SK-N-MC (cell line): ENCODE results near the gene DCAF17.

Experiments used
- DNase-seq: peaks from one replicate; pipeline ENCODE4 v3.0.0-alpha.2; 2011; ENCODE audit warnings: low read depth, low spot score
- H3K27ac ChIP-seq: fragments of 200-600 bp; sonication (generic); 2 replicates; pipeline ENCODE4 v1.5.1; 2016; ENCODE audit warnings: mixed run types
- H3K36me3 ChIP-seq: fragments of 200-600 bp; sonication (generic); 2 replicates; pipeline ENCODE4 v1.6.1; 2017; ENCODE audit warnings: antibody characterized with exemption, low read length, mixed read lengths; ENCODE audit not compliant: insufficient read depth
- H3K4me3 ChIP-seq: fragments of 200-600 bp; sonication (generic); 2 replicates; pipeline ENCODE4 v1.5.1; 2016
- H3K9ac ChIP-seq: fragments of 200-600 bp; sonication (generic); 2 replicates; pipeline ENCODE4 v1.8.0; 2017; ENCODE audit warnings: mixed run types, mixed read lengths; ENCODE audit not compliant: insufficient read length
- H3K9me3 ChIP-seq: fragments of 200-600 bp; sonication (generic); 2 replicates; pipeline ENCODE4 v1.6.1; 2017; ENCODE audit warnings: low read depth, mild to moderate bottlenecking, antibody characterized with exemption, low read length, moderate library complexity, mixed read lengths
- EZH2 ChIP-seq: fragments of 200-600 bp; sonication (generic); IDR thresholded peaks from one replicate; pipeline ENCODE4 v1.6.1; 2017; ENCODE audit warnings: antibody characterized with exemption
- FOXP2 ChIP-seq: optimal IDR thresholded peaks from 2 replicates; pipeline ENCODE3; 2011; ENCODE audit warnings: mild to moderate bottlenecking, moderate library complexity; ENCODE audit not compliant: insufficient read depth; ENCODE audit errors: extremely low read length, control extremely low read depth
- POLR2AphosphoS5 ChIP-seq: IDR thresholded peaks from 2 replicates; pipeline ENCODE4 v1.6.1; 2012; ENCODE audit warnings: mild to moderate bottlenecking, low read depth, low read length, borderline replicate concordance

Gene DCAF17

DNA sequence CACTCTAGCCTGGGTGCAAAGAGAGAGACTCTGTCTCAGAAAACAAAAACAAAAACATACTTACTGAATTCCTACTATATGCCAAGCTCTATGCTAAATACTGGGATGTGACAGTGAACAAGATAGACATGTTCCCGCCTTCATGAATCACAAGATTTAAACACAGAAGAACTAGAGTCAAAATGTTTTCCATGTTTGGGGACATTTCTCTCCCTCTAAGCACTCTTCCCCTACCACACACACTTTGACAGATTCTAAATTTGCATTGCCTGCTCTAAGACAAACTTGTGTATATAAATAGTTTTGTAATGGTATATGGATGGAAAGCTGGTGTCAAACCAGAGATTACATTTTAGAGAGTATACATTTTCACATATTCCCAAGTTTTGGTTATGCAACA lies 99.3 kb downstream of the DCAF17 start:
- no peak overlapping the region for H3K9ac ChIP-seq
- no peak for TF ChIP-seq FOXP2
- TF ChIP-seq EZH2 = no peak
- TF ChIP-seq POLR2AphosphoS5 = no peak
- no peak for DNase-seq
- H3K4me3 ChIP-seq = no peak overlapping the region
- H3K36me3 ChIP-seq = peaks cover 5% of the 10 kb centered on the region; the same call in 1 of the 2 replicates
- H3K27ac ChIP-seq = no peak overlapping the region
- H3K9me3 ChIP-seq = no peaks in the 10 kb centered on the region
